GM21360 (cell line): Measurements from ENCODE around the gene ZNF324.
A peak's percentile ranks its signal among the peaks of the same experiment; 100 is the strongest.
"Not testable (repeated sequence)": the region's sequence is repeated elsewhere in the genome, so short reads cannot be mapped to it uniquely, and the experiment has no call there.

ENCODE experiments used
- ATAC-seq: cut with Tn5 transposase; IDR thresholded peaks from one replicate; pipeline ENCODE4 v1.9.1; 2021; ENCODE audit warnings: mild to moderate bottlenecking, moderate library complexity; ENCODE audit not compliant: unreplicated experiment

Gene ZNF324

GRCh38 chr19:58470837-58471543 is 4.1 kb downstream of the ZNF324 start:
- not testable (repeated sequence) for ATAC-seq

GRCh38 chr19:58471736-58472135 is 4.9 kb downstream of the ZNF324 start:
- ATAC-seq, result no peak

GRCh38 chr19:58473775-58474174 is 6.9 kb downstream of the ZNF324 start:
- no peak for ATAC-seq

- no peak for ATAC-seq
Measured at GRCh38 chr19:58474291-58474996, 7.6 kb downstream of the ZNF324 start.

- ATAC-seq, result no peak
Measured at GRCh38 chr19:58474997-58475713, 8.3 kb downstream of the ZNF324 start.

- peak; percentile 68 for ATAC-seq
Measured at GRCh38 chr19:58475714-58476497, 9.0 kb downstream of the ZNF324 start, which contains the start of gene ZNF446. Gene ZNF446, plus strand, starts transcription at chr19:58476352. Its CDS starts 867 bp downstream, at chr19:58477219.

- ATAC-seq, result no peak
Measured at GRCh38 chr19:58476498-58477015, 9.7 kb downstream of the ZNF324 start.

- ATAC-seq, result no peak
Measured at GRCh38 chr19:58477130-58477529, 10.2 kb downstream of the ZNF324 start.

GRCh38 chr19:58477871-58478270 is 11.0 kb downstream of the ZNF324 start:
- no peak for ATAC-seq

- ATAC-seq, result no peak
Measured at GRCh38 chr19:58479303-58479702, 12.4 kb downstream of the ZNF324 start.

GRCh38 chr19:58479736-58480480 is 13.0 kb downstream of the ZNF324 start:
- no peak for ATAC-seq

GRCh38 chr19:58480481-58480830 is 13.6 kb downstream of the ZNF324 start:
- ATAC-seq, result no peak

GRCh38 chr19:58480831-58481230 is 14.0 kb downstream of the ZNF324 start:
- ATAC-seq, result no peak

GRCh38 chr19:58482372-58482771 is 15.5 kb downstream of the ZNF324 start:
- ATAC-seq, result no peak

GRCh38 chr19:58483776-58484175 is 16.9 kb downstream of the ZNF324 start:
- no peak for ATAC-seq

- not testable (repeated sequence) for ATAC-seq
Measured at GRCh38 chr19:58484349-58484748, 17.5 kb downstream of the ZNF324 start.

- ATAC-seq, result no peak
Measured at GRCh38 chr19:58491393-58491792, 24.5 kb downstream of the ZNF324 start.

GRCh38 chr19:58492265-58492664 is 25.4 kb downstream of the ZNF324 start:
- ATAC-seq, result no peak

- no peak for ATAC-seq
Measured at GRCh38 chr19:58497634-58498170, 30.8 kb downstream of the ZNF324 start.
